ENCODE results near the gene KIAA1210. TPM values are rescaled to one million over a fixed set of nuclear protein-coding genes. Genes with fewer than 3 reads are reported as not detected.

Gene KIAA1210
- total and polyA plus RNA-seq, 2 of the 13 experiments (the other 11 are each of a cell fraction or from before 2014, with no cell fraction given) = not detected

DNA sequence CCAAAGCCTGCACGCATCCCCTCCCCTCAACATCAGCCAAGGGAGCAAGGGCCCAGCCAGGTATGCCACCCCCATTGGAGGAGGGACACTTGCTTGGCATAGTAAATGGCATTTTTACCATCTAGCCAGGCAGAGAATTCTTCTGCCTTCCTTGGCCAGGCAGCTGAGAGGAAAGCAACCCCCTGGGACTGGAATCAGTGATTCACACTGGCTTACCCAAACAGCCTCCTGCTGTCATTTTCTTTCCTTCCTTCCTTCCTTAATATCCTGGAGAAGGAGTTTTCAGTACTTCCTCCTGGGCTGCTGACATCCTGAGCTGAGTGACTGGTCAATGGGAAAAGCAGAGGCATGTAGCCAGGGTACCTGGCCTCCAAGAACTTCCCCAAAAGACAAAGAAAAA, 28.6 kb upstream of the KIAA1210 start:
- Histone ChIP-seq H4K20me1 (ENCODE audit: insufficient read depth, low read length) (no peaks in the 10 kb centered on the region), H3K4me3 (replicated peaks in 1 of 3; ENCODE audit: insufficient read depth in 1 of 3, low read depth in 2 of 3, low read length in 3 of 3) (no peak overlapping the region), H2AFZ (ENCODE audit: low read length) (no peak overlapping the region), H3K79me2 (ENCODE audit: insufficient read depth, low read length) (no peaks in the 10 kb centered on the region), H3K4me1 (ENCODE audit: insufficient read depth, low read length) (no peaks in the 10 kb centered on the region), H3K27me3 (ENCODE audit: control insufficient read depth in 1 of 2, insufficient read depth in 2 of 2, low read length in 2 of 2) (no peaks in the 10 kb centered on the region), H3K4me2 (ENCODE audit: low read depth, low read length) (no peak overlapping the region), H3K9ac (ENCODE audit: insufficient read depth, low read depth, low read length) (no peak overlapping the region), H3K27ac (ENCODE audit: extremely low read length, insufficient read depth, low read length) (no peak overlapping the region), H3K36me3 (replicated peaks in 1 of 2; ENCODE audit: control insufficient read depth in 1 of 2, insufficient read depth in 2 of 2, low read length in 2 of 2) (no peaks in the 10 kb centered on the region), H3K9me3 (ENCODE audit: low read length) (no peaks in the 10 kb centered on the region)
- intact Hi-C loops (cut with micrococcal nuclease; ENCODE audit: unreplicated experiment) = no loop called here
- BruUV-seq (replicated peaks) = no TSS peak
- TF ChIP-seq ZNF709 (CRISPR knock-in tag; IDR thresholded peaks at IDR 0.05) (no peak), SATB2 (CRISPR knock-in tag; IDR thresholded peaks at IDR 0.05) (no peak), ELF4 (CRISPR knock-in tag; IDR thresholded peaks at IDR 0.05; ENCODE audit: borderline replicate concordance) (no peak), ZNF562 (CRISPR knock-in tag; IDR thresholded peaks at IDR 0.05; ENCODE audit: borderline replicate concordance) (no peak), ZMYM2 (CRISPR knock-in tag; IDR thresholded peaks at IDR 0.05) (no peak), SMARCE1 (IDR thresholded peaks at IDR 0.05; ENCODE audit: borderline replicate concordance) (no peak), NR2F1 (CRISPR knock-in tag; IDR thresholded peaks at IDR 0.05) (no peak), NR2F2 (IDR thresholded peaks at IDR 0.05; ENCODE audit: borderline replicate concordance, low read depth) (no peak)
- TF ChIP-seq, protein P1, sequence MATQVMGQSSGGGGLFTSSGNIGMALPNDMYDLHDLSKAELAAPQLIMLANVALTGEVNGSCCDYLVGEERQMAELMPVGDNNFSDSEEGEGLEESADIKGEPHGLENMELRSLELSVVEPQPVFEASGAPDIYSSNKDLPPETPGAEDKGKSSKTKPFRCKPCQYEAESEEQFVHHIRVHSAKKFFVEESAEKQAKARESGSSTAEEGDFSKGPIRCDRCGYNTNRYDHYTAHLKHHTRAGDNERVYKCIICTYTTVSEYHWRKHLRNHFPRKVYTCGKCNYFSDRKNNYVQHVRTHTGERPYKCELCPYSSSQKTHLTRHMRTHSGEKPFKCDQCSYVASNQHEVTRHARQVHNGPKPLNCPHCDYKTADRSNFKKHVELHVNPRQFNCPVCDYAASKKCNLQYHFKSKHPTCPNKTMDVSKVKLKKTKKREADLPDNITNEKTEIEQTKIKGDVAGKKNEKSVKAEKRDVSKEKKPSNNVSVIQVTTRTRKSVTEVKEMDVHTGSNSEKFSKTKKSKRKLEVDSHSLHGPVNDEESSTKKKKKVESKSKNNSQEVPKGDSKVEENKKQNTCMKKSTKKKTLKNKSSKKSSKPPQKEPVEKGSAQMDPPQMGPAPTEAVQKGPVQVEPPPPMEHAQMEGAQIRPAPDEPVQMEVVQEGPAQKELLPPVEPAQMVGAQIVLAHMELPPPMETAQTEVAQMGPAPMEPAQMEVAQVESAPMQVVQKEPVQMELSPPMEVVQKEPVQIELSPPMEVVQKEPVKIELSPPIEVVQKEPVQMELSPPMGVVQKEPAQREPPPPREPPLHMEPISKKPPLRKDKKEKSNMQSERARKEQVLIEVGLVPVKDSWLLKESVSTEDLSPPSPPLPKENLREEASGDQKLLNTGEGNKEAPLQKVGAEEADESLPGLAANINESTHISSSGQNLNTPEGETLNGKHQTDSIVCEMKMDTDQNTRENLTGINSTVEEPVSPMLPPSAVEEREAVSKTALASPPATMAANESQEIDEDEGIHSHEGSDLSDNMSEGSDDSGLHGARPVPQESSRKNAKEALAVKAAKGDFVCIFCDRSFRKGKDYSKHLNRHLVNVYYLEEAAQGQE (IDR thresholded peaks at IDR 0.05; ENCODE audit: borderline replicate concordance in 1 of 2, low read depth in 1 of 2, low read length in 2 of 2) = no peak
- FAIRE-seq = no peak
- no peak for ATAC-seq
- WGBS (ENCODE audit: low lambda C conversion rate) = no CpG with 5 or more reads among the region's 1 CpG
- DNase-seq (ENCODE audit: low spot score) = no peak
- POLR2A ChIA-PET = no interaction called here
- in situ Hi-C loops (cut with HindIII; ENCODE audit: extremely low pct_ligation_motif_present, low pct_unique_long_range_greater_than_20kb) = no loop called here
- CTCF ChIA-PET (ENCODE audit: low intra/inter-chr PET ratio, low total read pairs) = no interaction called here
